Kidney glomerular epithelial cell (primary cell): ENCODE data around the gene SLC25A36.
"Not testable (repeated sequence)": the region's sequence is repeated elsewhere in the genome, so short reads cannot be mapped to it uniquely, and the experiment has no call there.

ENCODE experiments used
- DNase-seq: peaks from one replicate; lab custom pipeline; 2025; lab: John Stamatoyannopoulos, UW

SLC25A36 gene

DNA sequence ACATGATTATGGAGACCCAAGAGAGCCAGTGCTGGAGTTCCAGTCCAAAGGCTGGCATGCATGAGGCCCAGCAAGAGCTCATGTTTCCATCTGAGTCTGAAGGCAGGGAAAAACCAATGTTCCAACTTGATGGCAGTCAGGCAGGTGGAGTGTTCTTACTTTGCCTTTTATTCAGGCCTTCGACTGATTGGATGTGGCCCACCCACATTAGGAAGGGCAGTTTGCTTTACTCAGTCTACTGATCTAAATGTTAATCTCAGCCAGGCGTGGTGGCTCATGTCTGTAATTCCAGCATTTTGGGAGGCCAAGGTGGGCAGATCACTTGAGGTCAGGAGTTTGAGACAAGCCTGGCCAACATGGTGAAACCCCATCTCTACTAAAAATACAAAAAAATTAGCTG lies 53.2 kb downstream of the SLC25A36 start:
- DNase-seq = not testable (repeated sequence)

DNA sequence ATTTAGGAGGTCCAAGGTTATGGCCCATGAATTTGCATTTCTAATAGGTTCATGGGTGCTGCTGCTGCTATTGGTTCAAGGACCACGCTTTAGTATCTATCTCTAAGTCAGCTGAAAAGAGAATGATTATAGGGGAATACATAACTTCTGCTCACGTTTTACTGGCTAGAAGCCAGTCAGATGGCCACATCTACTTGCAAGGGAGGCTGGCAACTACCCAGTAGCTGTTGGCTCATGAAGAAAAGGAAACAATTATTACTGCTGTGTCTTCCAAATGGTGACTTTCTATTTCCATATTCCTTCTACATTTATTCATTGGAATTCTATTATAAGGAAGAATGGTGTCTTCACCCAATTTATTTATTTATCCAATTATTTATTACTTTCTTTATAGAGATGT lies 54.2 kb downstream of the SLC25A36 start:
- DNase-seq = no peak

DNA sequence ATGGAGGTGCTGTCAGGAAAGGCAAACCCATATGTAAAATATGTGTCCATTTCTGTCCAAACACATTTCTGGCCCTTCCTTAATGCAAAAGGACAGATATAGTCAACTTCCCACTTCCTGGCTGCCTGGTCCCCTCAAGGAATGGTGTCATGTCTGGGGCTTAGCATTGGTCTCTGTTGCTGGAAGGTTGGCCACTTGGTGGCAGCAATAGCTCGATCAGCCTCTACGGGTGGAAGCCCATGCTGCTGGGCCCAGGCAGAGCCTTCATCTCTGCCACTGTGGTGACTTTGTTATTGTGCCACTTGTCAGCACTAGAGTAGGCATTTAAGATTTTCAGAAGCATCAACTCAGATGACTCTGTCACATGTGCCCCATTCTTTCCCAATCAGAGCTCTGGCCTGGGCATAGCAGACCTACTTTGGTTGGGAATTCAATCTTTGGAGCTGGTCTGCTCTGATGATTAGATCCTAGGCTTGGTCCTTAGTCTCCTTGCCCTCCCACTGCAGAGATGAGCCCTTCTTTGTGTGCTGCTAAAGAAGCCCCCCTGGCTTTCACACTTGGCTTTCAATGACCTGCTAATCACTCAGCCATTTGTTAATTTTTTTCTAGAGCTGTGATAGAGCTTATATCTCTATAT lies 58.5 kb downstream of the SLC25A36 start:
- DNase-seq = peak; percentile 33

DNA sequence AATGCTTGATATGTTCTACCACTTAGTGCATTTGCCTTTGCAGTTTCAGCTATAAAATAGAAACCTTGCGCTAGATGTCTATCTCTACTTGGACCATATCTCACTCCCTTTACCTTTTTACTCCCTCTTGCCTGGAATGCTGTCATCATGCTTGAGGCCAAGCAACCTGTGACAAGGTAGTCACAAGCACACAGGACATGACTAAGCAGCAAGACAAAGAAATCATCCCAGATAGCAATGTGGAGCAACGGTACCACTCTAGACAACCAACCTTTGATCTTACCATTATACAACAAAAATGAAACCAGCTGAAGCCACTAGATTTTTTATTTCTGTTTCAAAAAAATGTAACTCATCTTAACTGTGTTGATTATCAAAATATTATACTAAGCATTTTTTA lies 59.0 kb downstream of the SLC25A36 start:
- DNase-seq = no peak

DNA sequence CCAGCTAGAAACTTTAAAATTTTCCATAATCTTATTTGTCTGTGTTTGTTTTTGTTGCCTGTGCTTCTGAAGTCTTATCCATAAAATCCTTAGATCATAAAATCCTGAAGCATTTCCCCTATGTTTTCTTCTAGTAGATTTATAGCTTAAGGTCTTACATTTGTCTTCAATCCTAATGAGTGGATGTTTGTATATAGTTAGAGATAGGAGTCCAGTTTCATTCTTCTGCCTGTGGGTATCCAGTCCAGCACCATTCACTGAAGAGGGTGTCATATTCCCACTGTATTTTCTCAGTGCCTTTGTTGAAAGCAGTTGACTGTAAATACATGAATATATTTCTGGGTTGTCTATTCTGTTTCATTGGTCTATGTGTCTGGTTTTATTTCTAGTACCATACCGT lies 64.7 kb downstream of the SLC25A36 start:
- DNase-seq = no peak

DNA sequence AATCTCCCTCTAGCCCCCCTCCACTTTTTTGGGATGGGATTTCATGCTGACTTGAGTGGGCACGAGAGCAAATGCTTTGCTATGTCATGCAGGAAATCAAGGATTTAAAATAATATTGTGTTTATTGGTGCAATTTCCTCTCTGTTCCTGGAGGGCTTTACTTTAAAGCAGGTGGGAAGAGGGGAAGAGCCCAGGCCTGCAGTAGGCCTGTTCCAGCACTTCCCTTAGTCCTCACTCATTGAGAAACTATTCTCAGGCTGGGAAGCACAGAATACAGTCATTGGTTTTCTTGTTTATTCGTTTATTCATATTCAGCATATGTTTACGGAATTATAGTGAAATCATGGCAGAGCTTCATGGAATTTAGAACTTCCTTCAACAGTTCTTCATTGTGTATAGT lies 67.9 kb downstream of the SLC25A36 start:
- DNase-seq = no peak

DNA sequence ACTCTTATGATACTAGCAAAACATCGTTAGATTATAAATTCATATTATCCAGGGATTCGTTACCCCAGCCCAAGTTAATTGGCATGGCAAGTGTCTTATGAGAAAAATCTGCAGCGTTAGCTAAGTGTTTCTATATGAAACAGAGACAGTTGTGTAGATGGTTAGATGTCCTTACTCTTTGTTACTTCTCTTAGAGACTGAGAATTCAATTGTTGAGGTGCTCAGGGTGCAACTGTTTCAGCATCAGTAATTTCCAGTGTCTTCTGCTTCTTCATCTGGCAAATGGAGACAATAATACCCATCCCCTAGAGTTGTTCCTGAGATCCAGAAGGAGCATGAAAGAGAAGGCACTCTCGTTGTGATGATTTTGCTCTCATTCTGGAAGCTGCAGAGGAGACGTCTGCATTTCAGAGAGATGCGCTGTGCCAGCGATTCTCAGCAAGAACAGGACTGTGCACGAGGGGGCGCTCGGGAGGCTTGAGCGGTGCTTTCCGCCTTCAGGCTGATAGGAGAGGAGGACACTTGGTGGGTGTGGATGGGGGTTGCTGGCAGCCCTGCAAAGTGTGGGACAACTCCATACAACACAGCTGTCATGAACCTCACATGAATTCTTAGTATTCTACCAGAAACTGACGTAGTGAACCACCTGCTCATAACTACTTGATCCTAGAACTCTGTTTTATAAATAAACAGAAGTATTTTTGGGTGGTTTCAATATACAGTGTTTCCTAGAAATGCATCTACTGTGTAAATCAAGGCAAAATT lies 69.8 kb downstream of the SLC25A36 start:
- DNase-seq = peak; percentile 19

DNA sequence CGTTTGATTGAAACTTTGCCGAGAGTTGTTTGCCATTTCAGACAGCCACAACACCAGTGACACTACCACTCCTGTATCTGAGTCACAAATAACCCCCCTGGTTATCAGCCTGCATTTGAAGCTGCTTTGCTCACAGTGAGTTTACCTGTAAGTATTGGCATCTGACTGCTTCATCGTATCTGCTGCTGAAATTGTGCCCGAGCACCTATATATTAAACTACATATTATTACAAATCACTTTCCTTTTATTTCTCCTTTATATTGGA lies 70.3 kb downstream of the SLC25A36 start:
- no peak for DNase-seq

DNA sequence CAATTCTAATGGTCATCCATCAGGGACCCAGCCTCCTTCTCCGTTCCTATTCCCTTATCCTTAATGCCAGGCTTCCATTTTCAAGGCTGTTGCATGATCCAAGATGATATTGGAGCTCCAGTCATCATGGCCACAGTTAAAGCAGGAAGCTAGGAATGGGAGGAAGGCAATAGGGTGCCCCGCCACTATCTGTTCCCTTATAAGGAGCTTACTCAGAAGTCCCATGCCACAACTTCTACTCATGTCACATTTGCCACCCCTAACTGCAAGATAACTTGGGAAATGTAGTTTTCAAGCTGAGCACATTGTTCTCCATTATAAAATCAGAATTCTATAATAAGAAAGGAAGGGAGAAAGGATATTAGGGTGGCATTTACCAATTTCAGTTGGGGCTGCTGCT lies 70.9 kb downstream of the SLC25A36 start:
- no peak for DNase-seq

DNA sequence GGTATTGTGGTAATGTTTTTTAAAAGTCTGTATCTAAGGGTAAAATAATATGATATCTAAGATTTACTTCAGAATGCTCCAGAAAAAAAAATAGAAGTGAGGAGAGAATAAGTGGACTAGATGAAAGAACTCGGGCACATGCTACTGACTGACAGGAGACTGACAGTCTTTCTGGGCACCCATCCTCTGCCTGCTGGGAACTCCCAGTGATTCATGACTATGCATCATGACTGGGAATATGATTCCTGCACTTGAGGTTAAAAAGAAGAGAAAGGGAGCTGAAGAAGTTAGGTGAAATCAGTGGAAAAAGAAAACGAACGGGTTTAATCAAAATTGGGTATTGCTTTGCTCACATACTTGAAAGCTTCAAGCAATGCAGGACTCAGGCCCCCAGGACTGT lies 73.8 kb downstream of the SLC25A36 start:
- DNase-seq = no peak

DNA sequence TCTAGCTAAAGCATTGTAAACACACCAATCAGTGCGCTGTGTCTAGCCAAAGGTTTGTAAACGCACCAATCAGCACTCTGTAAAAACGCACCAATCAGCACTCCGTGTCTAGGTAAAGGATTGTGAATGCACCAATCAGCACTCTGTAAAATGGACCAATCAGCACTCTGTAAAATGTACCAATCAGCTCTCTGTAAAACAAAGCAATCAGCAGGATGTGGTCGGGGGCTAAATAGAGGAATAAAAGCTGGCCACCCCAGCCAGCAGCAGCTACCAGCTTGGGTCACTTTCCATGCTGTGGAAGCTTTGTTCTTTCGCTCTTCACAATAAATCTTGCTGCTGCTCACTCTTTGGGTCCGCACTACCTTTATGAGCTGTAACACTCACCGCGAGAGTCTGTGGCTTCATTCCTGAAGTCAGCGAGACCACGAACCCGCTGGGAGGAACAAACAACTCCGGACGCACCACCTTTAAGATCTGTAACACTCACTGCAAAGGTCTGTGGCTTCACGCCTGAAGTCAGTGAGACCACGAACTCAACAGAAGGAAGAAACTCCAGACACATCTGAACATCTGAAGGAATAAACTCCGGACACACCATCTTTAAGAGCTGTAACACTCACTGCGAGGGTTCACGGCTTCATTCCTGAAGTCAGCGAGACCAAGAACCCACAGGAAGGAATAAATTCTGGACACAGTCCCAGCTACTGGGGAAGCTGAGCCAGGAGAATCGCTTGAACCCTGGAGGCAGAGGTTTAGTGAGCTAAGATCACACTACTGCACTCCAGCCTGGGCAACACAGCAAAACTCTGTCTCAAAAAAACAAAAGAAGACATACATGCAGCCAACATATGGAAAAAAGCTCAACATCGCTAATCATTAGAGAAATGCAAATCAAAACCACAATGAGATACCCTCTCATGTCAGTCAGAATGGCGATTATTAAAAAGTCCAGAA lies 76.0 kb downstream of the SLC25A36 start:
- not testable (repeated sequence) for DNase-seq

DNA sequence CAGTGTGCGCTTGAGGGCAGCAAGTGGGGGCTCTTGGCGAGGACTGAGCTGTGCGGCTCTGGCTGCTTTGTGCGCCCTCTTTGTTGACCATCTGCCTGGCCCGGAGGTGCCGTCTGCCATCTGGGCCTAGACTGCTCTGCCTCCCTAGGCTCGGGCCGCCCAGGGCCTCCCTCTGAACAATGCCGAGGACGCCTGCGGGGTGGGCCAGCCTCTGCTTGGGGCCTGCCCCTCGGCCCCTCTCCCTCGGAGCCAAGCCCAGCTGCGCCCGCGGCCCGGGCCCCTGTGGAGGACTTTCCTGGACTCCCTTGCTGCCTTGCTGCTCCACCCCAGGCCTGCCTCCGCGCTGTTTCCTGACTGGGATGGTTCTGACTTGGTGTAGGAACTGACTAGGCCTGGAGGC lies 77.6 kb downstream of the SLC25A36 start:
- DNase-seq = no peak

DNA sequence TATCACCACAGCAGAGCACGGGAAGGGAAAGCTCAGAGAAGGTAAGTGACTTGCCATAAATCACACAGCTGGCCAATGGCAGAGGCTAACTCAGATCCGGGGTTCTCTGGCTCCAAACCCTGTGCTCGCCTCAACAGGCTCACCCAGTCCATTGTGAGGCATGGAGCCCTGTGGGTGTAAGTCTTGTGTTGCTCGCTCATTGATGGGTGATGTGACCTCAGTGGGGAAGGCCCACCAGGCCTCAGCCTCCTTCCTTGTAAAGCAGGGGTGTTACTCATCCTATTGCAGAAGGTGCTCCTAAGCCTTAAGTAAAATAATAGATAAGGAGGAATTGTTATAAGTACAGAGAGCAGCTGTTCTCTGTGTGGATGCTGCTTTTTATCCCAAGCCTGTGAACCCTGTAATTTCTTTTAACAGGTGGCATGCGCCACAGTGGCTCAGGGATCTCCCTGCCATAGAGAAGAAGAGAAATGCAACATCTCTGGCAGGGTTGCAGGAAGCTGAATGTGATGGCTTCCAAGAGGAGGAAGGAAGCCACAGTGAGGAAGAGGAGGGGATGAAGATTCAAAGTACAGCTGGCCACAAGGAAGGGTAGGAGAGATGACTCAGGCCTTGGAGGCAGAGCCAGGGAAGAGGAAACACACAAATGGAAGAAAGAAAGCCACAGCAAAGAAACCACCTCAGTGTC lies 78.7 kb downstream of the SLC25A36 start:
- no peak for DNase-seq

DNA sequence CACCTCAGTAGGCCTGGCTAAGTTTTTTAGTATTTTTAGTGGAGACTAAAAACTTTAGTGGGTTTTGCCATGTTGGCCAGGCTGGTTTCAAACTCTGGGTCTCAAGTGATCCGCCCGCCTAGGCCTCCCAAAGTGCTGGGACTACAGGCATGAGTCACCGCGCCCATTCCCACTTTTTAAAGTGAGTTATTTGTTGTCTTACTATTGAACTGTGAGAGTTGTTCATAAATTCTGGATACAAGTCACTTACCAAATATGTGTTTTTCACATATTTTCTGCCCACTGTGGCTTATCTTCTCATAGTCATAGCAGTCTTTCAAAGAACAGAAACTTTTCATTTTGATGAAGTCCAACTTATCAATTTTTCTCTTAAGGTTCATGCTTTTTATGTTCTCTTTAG lies 79.6 kb downstream of the SLC25A36 start:
- DNase-seq = no peak
